Brain microvascular endothelial cell (primary cell): ENCODE data around the gene UQCRQ.

Source experiments
- DNase-seq: peaks from one replicate; pipeline ENCODE4 v3.0.0-alpha.2; 2020
- H3K27ac ChIP-seq: fragments of 250-450 bp; sonication (Bioruptor Pico); 2 replicates; pipeline ENCODE4 v1.5.1; 2020; ENCODE audit warnings: mild to moderate bottlenecking, moderate library complexity
- H3K27me3 ChIP-seq: fragments of 250-450 bp; sonication (Bioruptor Pico); replicated peaks from 2 replicates; pipeline ENCODE4 v1.5.1; 2020; ENCODE audit warnings: mild to moderate bottlenecking
- H3K36me3 ChIP-seq: fragments of 250-450 bp; sonication (Bioruptor Pico); replicated peaks from 2 replicates; pipeline ENCODE4 v1.5.1; 2020; ENCODE audit warnings: mild to moderate bottlenecking
- H3K4me3 ChIP-seq: 2 replicates; pipeline ENCODE4 v1.5.1; 2011; ENCODE audit warnings: low read depth, mild to moderate bottlenecking, control low read depth, low read length, moderate library complexity
- CTCF ChIP-seq: IDR thresholded peaks from 2 replicates; pipeline ENCODE4 v1.5.1; 2011; ENCODE audit warnings: low read depth, mild to moderate bottlenecking, moderate library complexity, low read length, control low read depth, inconsistent platforms; ENCODE audit errors: missing control alignments
- in situ Hi-C: cut with HindIII; loops from 2 replicates; pipeline ENCODE4 v1.10.0; 2017; ENCODE audit warnings: low sequenced_read_pairs, low pct_ligation_motif_present

UQCRQ gene

GRCh38 chr5:132915681-132916080 is 49.2 kb downstream of the UQCRQ start:
- no peak for TF ChIP-seq CTCF
- in situ Hi-C loops = no loop called here
- DNase-seq = peak; percentile 25
- Histone ChIP-seq H3K4me3 (no peak overlapping the region), H3K27me3 (no peaks in the 10 kb centered on the region), H3K27ac (peak overlapping the region; percentile 67), H3K36me3 (peaks cover 27% of the 10 kb centered on the region)

GRCh38 chr5:132916086-132916485 is 49.6 kb downstream of the UQCRQ start:
- Histone ChIP-seq H3K36me3 (peaks cover 28% of the 10 kb centered on the region), H3K27me3 (no peaks in the 10 kb centered on the region), H3K4me3 (no peak overlapping the region), H3K27ac (peak overlapping the region; percentile 67)
- no peak for DNase-seq
- no peak for TF ChIP-seq CTCF
- in situ Hi-C loops = no loop called here
